IMR-90 (cell line): Measurements from ENCODE around the gene CGB7. TPM values are rescaled to one million over a fixed set of nuclear protein-coding genes. Genes with fewer than 3 reads are reported as not detected.
"Not testable (repeated sequence)": the region's sequence is repeated elsewhere in the genome, so short reads cannot be mapped to it uniquely, and the experiment has no call there.

Source experiments
- ATAC-seq: fragments of 200-7000 bp; cut with Tn5 transposase; 2 replicates; pipeline ENCODE4 v1.9.1; 2020; ENCODE audit warnings: low read depth, mild to moderate bottlenecking, moderate library complexity
- BruUV-seq: library from RNA; stranded (reverse); fragments of 400-500 nt; replicated peaks from 2 replicates; lab custom pipeline; 2021; lab: Mats Ljungman, UMichigan
- CTCF ChIA-PET: fragments of 300-600 bp; formaldehyde crosslinking; extraction: SDS; loops from one replicate; lab custom pipeline; 2021; ENCODE audit warnings: antibody characterized with exemption; lab: Yijun Ruan, JAX
- POLR2A ChIA-PET: fragments of 300-600 bp; sonication (Branson Sonifier 250); formaldehyde crosslinking; loops from one replicate; lab custom pipeline; 2022; ENCODE audit warnings: antibody characterized with exemption; ENCODE audit not compliant: unreplicated experiment; lab: Charles Lee
- DNase-seq: peaks from one replicate; pipeline ENCODE4 v3.0.0; 2013
- H2AFZ ChIP-seq: replicated peaks from 2 replicates; pipeline ENCODE3; 2013; ENCODE audit warnings: low read length, mild to moderate bottlenecking; ENCODE audit not compliant: poor library complexity
- H2AK5ac ChIP-seq: 2 replicates; pipeline ENCODE4 v1.6.1; 2013; ENCODE audit warnings: low read depth, low read length, inconsistent platforms
- H2AK9ac ChIP-seq: replicated peaks from 2 replicates; pipeline ENCODE3; 2013; ENCODE audit warnings: mild to moderate bottlenecking, low read depth, low read length, moderate library complexity; ENCODE audit not compliant: poor library complexity
- H2BK120ac ChIP-seq: 2 replicates; pipeline ENCODE4 v1.6.1; 2013; ENCODE audit warnings: low read depth, low read length, inconsistent platforms
- H2BK15ac ChIP-seq: 3 replicates; pipeline ENCODE4 v1.6.1; 2013; ENCODE audit warnings: low read depth, low read length, inconsistent platforms
- H2BK20ac ChIP-seq: 2 replicates; pipeline ENCODE4 v1.6.1; 2013; ENCODE audit warnings: low read depth, mild to moderate bottlenecking, inconsistent platforms, low read length, moderate library complexity
- H2BK5ac ChIP-seq: 2 replicates; pipeline ENCODE4 v1.6.1; 2013; ENCODE audit warnings: mild to moderate bottlenecking, low read depth, low read length, inconsistent platforms; ENCODE audit not compliant: poor library complexity, severe bottlenecking
- H3K14ac ChIP-seq: replicated peaks from 2 replicates; pipeline ENCODE4 v1.6.1; 2013; ENCODE audit warnings: low read depth, low read length, inconsistent platforms
- H3K18ac ChIP-seq: 2 replicates; pipeline ENCODE4 v1.6.1; 2013; ENCODE audit warnings: low read depth, low read length, control low read depth
- H3K23ac ChIP-seq: 2 replicates; pipeline ENCODE4 v1.6.1; 2013; ENCODE audit warnings: low read depth, low read length, inconsistent platforms
- H3K27ac ChIP-seq: 2 replicates; pipeline ENCODE4 v1.5.1; 2013; ENCODE audit warnings: mild to moderate bottlenecking, control low read depth, low read length; ENCODE audit not compliant: insufficient read depth
- H3K27me3 ChIP-seq: 2 replicates; pipeline ENCODE4 v1.6.1; 2013; ENCODE audit warnings: low read length; ENCODE audit not compliant: control insufficient read depth, insufficient read depth
- H3K36me3 ChIP-seq: 2 replicates; pipeline ENCODE4 v1.6.1; 2013; ENCODE audit warnings: low read length, mixed read lengths; ENCODE audit not compliant: control insufficient read depth, insufficient read depth
- H3K4ac ChIP-seq: 2 replicates; pipeline ENCODE4 v1.6.1; 2013; ENCODE audit warnings: low read depth, low read length, inconsistent platforms
- H3K4me1 ChIP-seq: 2 replicates; pipeline ENCODE4 v1.6.1; 2013; ENCODE audit warnings: low read length, mixed read lengths; ENCODE audit not compliant: control insufficient read depth, insufficient read depth
- H3K4me2 ChIP-seq: 2 replicates; pipeline ENCODE4 v1.6.1; 2013; ENCODE audit warnings: low read depth, mild to moderate bottlenecking, control low read depth, low read length, moderate library complexity
- H3K4me3 ChIP-seq: 2 replicates; pipeline ENCODE4 v1.5.1; 2013; ENCODE audit warnings: low read depth, mild to moderate bottlenecking, control low read depth, low read length, moderate library complexity; ENCODE audit not compliant: insufficient read depth
- H3K56ac ChIP-seq: 2 replicates; pipeline ENCODE4 v1.6.1; 2013; ENCODE audit warnings: low read length, inconsistent platforms; ENCODE audit not compliant: insufficient read depth; ENCODE audit errors: extremely low read depth
- H3K79me1 ChIP-seq, 2 experiments: 2 replicates each; pipeline ENCODE4 v1.6.1; 2013; ENCODE audit warnings: low read length in 2 of 2, inconsistent platforms in 1 of 2, low read depth in 1 of 2
- H3K9ac ChIP-seq: 2 replicates; pipeline ENCODE4 v1.6.1; 2013; ENCODE audit warnings: low read depth, low read length, control low read depth
- H3K9me1 ChIP-seq: 2 replicates; pipeline ENCODE4 v1.6.1; 2013; ENCODE audit warnings: low read length, inconsistent platforms; ENCODE audit not compliant: insufficient read depth
- H3K9me3 ChIP-seq: 2 replicates; pipeline ENCODE4 v1.6.1; 2013; ENCODE audit warnings: low read length; ENCODE audit not compliant: control insufficient read depth, insufficient read depth
- H4K20me1 ChIP-seq: 2 replicates; pipeline ENCODE4 v1.6.1; 2013; ENCODE audit warnings: low read length, inconsistent platforms; ENCODE audit not compliant: insufficient read depth
- H4K5ac ChIP-seq: 2 replicates; pipeline ENCODE4 v1.6.1; 2013; ENCODE audit warnings: mild to moderate bottlenecking, low read depth, low read length, control low read depth
- H4K8ac ChIP-seq, 2 experiments: 2 replicates each; pipeline ENCODE4 v1.6.1; 2013; ENCODE audit warnings: low read depth in 2 of 2, low read length in 2 of 2, control low read depth in 1 of 2, inconsistent platforms in 1 of 2
- H4K91ac ChIP-seq: 2 replicates; pipeline ENCODE4 v1.6.1; 2013; ENCODE audit warnings: low read depth, low read length, inconsistent platforms; ENCODE audit not compliant: insufficient read depth
- WGBS, 2 experiments: methylation state at CpG; one replicate each; pipeline versions ENCODE4 v1.1.5 to v1.1.7; 2013; ENCODE audit warnings: missing lambda C conversion rate in 2 of 2; ENCODE audit not compliant: insufficient read length in 1 of 2; ENCODE audit errors: extremely low coverage in 2 of 2; 5-methylcytosine and 5-hydroxymethylcytosine counted together
- dilution Hi-C: fragments of 300-500 bp; cut with HindIII; formaldehyde crosslinking; loops from one replicate; pipeline ENCODE4 v1.14.3; 2018; ENCODE audit warnings: low sequenced_read_pairs; ENCODE audit not compliant: unreplicated experiment
- in situ Hi-C: fragments of 300-500 bp; cut with MboI; formaldehyde crosslinking; loops from 3 replicates; pipeline ENCODE4 v1.14.3; 2019; ENCODE audit warnings: low sequenced_read_pairs, inconsistent platforms, mixed read lengths
- intact Hi-C: fragments of 100-400 bp; cut with micrococcal nuclease; formaldehyde crosslinking; loops from 2 replicates; pipeline ENCODE4 v1.10.0; 2022
- polyA plus RNA-seq, 3 experiments: library from polyadenylated mRNA; depleted of rRNA; stranded (reverse); fragments of >200 nt; gene quantifications; 2 replicates each; pipeline ENCODE4 v1.2.3, GENCODE V29; 2012; ENCODE audit warnings: low replicate concordance in 1 of 3
- total RNA-seq: library from RNA; depleted of rRNA; stranded (reverse); fragments of >200 nt; gene quantifications from 2 replicates; pipeline ENCODE4 v1.2.3, GENCODE V29; 2012

The CGB7 gene
- total and polyA plus RNA-seq, 2 of the 4 experiments (the other 2 are of a cell fraction) = 1.7 TPM; not detected in 1

DNA sequence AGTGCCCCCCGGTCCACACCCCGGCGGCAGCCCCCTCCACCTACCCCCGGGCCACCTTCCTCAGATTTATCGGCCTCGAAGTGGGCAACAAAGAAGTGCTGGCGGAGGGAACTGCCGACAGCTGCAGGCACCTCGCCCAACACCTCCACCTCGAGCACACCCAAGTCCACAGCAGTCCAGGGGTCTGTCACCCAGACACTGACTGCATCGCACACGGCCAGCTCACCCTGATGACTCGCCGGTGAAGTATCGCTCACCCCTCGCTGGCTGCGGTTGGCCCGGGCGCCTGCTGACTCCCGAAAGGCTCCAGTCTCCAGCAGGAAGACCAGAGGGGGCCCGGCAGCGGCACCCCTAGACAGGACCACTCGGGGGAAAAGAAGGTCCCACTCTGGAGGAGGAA is 31.9 kb downstream of the CGB7 start:
- CTCF ChIA-PET, H3K18ac ChIP-seq, H3K9ac ChIP-seq, H2BK20ac ChIP-seq, H2BK5ac ChIP-seq, H2AFZ ChIP-seq, H3K4me2 ChIP-seq, H3K23ac ChIP-seq, H4K91ac ChIP-seq, H2AK9ac ChIP-seq, H3K27me3 ChIP-seq, H3K27ac ChIP-seq, H3K9me1 ChIP-seq, H4K20me1 ChIP-seq, POLR2A ChIA-PET, H3K56ac ChIP-seq, H3K36me3 ChIP-seq, H2BK15ac ChIP-seq, H3K79me1 ChIP-seq, H3K14ac ChIP-seq, H3K4me1 ChIP-seq, H4K5ac ChIP-seq, H4K8ac ChIP-seq, H2AK5ac ChIP-seq, dilution Hi-C loops, intact Hi-C loops, BruUV-seq, in situ Hi-C loops, H3K9me3 ChIP-seq, H3K4me3 ChIP-seq: not testable (repeated sequence)
- 0 out of 2 replicates have a peak overlapping the region, but pooled peaks have one; percentile 64 for H2BK120ac ChIP-seq
- ATAC-seq (peak; percentile 79), DNase-seq (peak; percentile 14)
- H3K4ac ChIP-seq = peak overlapping the region; percentile 72; the same call in 1 of the 2 replicates
- no CpG with 5 or more reads among the region's 23 CpGs for WGBS, 2 experiments

DNA sequence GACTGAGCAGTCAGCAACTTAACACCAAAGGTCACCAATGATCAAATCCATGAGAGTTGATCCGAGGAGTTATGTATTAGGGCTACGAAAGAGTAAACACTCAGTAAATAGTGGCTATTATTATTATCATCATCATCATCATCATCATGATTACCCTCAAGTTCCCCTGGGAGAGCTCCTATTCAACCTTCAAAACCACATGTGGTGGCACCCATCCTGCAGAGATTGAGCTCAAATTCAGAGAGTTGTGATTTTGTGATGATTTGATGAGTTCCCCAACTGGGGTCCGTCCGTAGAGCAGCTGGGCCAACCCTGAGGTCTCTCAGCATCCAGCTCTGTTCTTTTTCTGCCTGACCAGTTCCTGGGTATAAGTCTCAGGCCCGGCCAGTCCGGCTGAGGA is 32.5 kb downstream of the CGB7 start:
- H2BK15ac ChIP-seq, H3K9ac ChIP-seq, in situ Hi-C loops, H3K9me1 ChIP-seq, H2AK5ac ChIP-seq, H3K9me3 ChIP-seq, H4K20me1 ChIP-seq, H3K36me3 ChIP-seq, H3K14ac ChIP-seq, dilution Hi-C loops, H2BK20ac ChIP-seq, ATAC-seq, H4K91ac ChIP-seq, H2BK5ac ChIP-seq, H3K4me1 ChIP-seq, H2AK9ac ChIP-seq, H3K56ac ChIP-seq, H3K23ac ChIP-seq, DNase-seq, H3K18ac ChIP-seq, CTCF ChIA-PET, H3K4me3 ChIP-seq, H3K79me1 ChIP-seq, H3K27me3 ChIP-seq, H2AFZ ChIP-seq, H4K8ac ChIP-seq, H3K4ac ChIP-seq, BruUV-seq, intact Hi-C loops, H3K4me2 ChIP-seq, H4K5ac ChIP-seq, H2BK120ac ChIP-seq, H3K27ac ChIP-seq, POLR2A ChIA-PET: not testable (repeated sequence)
- no CpG with 5 or more reads among the region's 6 CpGs for WGBS, 2 experiments
